GM12892 (cell line): ENCODE results near the gene TYMS.

Source experiments
- POLR2A ChIP-seq: IDR thresholded peaks from 2 replicates; pipeline ENCODE4 v1.6.1; 2011; ENCODE audit warnings: low read depth, low read length, control low read depth
- POLR2AphosphoS5 ChIP-seq: IDR thresholded peaks from 2 replicates; pipeline ENCODE4 v1.6.1; 2011; ENCODE audit warnings: low read depth, low read length, control low read depth
- TAF1 ChIP-seq: IDR thresholded peaks from 2 replicates; pipeline ENCODE4 v1.6.1; 2011; ENCODE audit warnings: low read depth, mild to moderate bottlenecking, control low read depth, low read length, borderline replicate concordance

- no peak for TF ChIP-seq POLR2A
- no peak for TF ChIP-seq POLR2AphosphoS5
- TF ChIP-seq TAF1 = no peak
These were observed 16.2 kb upstream of the TYMS start for GRCh38 chr18:641224-641623.
